HS-27A (cell line): ENCODE data around the gene MRPL21.

Experiments
- DNase-seq: peaks from one replicate; pipeline ENCODE4 v3.0.0-alpha.2; 2012; ENCODE audit warnings: low read depth, missing footprints

Gene MRPL21

DNA sequence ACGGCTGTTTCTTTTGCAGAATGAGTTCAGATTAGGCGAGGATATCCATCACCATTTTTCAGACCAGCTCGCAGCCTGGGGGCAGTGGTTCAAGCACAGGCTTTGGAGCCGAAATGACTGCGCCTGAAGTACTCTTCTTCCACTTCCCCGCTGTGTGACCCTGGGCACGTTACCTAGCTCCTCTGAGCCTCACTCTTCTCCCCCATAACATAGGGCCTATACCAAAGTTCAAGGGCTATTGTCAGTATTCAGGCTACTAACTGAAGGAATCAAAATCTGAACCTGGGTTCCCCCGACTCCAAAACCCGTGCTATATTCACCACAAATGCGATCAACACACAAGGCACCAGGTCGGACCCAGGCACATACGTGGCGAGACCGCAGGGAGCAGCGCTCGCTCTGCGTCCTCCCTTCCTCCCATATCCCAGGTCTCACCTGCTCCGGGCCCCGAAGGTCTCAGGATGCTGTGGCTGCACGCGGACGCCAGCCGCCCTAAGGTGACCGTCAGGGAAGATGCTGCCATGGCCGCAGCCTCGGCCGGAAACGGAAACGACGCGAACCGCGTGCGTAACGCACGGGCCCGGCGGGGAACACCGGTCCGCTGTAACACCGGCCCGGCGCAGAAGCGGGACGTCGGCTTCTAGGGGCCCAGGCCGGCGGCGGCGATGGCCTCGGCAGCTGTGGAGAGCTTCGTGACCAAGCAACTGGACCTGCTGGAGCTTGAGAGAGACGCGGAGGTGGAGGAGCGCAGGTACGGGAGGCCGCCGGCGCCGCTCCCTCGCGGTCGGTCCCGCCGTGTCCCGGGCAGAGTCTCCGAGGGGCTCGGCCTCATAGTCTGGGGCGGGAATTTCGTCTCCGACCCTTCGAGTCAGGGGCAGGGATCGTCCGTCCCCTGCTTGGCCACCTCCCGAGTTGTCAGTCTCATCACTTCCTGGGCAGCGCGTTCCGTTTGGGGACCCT is at the start of gene MRPL21, which contains the start of gene IGHMBP2:
Gene MRPL21, minus strand, starts transcription at position 545 of the 960 bp plus-strand sequence. Its CDS starts 22 bp downstream, at position 523.
Gene IGHMBP2, plus strand, starts transcription at position 604 of the 960 bp plus-strand sequence. Its CDS starts 62 bp downstream, at position 666.
- peak; percentile 55 for DNase-seq

DNA sequence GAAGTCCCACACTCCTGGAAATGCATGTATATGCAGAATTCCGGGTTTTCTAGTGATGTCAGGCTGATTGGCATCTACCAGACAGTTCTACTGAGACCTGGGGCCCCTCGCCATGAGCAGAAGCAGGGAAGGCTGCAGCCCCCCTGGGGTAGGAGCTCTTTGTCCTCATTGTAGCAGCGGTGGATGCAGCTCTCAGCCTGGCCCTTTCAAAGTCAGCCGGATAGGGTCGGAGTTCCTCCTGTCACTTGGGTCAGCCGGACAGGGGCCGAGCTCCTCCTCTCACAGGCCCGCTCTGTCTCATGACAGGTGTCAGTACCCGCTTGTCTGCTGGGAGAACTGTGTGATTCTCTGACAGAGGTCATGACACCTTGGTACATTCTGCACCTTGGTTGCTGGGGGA is 47.1 kb upstream of the MRPL21 start:
- DNase-seq = no peak

DNA sequence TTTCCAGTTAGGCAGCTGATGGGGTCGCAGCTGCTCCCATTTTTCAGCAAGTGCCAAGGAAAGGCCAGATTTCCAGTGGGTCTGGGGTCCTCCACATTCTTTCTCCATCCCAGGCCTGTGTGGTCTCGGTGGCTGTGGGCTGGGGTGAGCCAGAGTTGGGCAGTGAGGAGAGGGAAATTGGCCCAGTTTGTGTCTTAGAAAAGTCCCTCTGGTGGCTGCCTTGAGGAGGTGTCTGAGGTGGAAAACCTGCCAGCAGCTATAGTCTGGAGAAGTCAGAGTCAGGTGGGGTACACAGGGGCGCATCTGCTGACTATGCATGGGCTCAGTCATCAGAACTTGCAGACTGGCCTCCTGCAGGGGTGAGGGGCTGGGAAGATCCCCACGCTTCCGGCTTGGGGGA is 46.6 kb upstream of the MRPL21 start:
- DNase-seq = no peak

DNA sequence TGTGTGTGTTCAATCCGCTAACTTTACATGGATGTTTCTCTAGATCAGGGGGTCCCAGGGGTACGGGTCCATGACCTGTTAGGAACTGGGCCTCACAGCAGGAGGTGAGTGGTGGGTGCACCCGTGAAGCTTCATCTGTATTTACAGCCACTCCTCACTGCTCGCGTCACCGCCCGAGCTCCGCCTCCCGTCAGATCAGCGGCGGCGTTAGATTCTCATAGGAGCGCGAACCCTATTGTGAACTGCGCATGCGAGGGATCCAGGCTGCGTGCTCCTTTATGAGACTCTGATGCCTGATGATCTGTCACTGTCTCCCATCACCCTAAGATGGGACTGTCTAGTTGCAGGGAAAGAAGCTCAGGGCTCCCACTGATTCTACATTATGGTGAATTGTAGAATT is 45.3 kb upstream of the MRPL21 start:
- DNase-seq = no peak

DNA sequence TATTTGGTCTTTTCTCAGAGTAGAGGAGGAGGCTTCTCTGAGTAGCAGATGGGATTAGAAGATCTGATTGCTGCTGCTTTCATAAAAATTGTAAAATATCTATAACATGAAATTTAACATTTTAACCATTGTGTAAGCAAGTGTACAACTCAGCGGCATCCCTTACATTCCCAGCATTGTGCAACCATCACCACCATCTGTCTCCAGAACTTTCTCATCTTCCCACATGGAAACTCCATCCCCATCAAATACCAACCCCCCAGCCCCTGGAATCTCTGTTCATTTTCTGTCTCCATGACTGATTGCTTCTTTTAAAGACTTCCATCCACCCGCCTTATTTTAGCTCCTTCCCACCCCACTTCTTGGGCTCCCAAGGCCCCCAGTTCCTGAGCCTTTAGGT is 44.9 kb upstream of the MRPL21 start:
- DNase-seq = no peak

DNA sequence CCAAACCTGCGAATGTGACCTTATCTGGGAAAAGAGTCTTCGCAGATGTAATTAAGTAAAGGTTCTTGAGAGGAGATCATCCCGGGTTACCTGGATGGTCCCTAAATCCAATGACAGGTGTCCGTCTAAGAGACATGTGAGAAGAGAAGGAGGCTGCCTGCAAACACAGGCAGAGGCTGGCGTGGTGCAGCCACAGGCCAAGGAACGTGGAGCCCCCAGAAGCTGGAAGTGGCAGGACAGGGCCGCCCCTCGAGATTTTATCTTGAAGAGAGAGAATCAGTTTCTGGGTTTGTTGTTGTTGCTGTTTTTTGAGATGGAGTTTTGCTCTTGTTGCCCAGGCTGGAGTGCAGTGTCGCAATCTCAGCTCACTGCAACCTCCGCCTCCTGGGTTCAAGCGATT is 43.5 kb upstream of the MRPL21 start:
- no peak for DNase-seq

DNA sequence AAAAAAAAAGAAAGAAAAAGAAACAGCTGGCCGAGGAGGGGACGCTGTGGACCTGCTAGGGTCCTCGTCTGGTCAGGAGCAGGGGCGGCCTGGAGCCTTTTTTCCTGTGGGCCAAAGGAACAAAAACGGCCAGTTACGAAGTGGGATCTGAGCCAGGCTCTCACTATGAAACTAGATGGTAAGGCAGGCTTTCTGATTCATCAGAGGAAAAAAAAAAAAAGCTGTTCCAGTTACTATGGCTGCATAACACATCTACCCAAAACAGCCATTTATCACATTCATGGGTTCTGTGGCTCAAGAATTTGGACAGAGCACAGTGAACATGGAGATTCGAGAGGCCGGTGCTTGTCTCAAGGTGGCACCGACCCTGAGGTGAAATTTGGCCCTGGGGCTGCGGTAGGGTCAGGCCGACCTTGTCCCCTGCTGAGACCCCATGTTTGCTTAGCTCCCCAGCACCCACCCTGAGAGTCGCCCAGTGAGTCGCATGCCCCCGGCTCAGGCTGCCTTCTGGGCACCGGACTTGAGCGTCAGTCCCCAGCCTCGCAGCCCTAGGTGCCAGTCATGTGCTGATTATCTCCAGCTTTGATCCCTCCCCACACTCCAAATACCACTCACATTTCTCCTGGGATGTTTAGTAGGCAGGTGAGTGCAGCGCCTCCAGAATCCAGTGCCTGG is 42.9 kb upstream of the MRPL21 start:
- DNase-seq = no peak

DNA sequence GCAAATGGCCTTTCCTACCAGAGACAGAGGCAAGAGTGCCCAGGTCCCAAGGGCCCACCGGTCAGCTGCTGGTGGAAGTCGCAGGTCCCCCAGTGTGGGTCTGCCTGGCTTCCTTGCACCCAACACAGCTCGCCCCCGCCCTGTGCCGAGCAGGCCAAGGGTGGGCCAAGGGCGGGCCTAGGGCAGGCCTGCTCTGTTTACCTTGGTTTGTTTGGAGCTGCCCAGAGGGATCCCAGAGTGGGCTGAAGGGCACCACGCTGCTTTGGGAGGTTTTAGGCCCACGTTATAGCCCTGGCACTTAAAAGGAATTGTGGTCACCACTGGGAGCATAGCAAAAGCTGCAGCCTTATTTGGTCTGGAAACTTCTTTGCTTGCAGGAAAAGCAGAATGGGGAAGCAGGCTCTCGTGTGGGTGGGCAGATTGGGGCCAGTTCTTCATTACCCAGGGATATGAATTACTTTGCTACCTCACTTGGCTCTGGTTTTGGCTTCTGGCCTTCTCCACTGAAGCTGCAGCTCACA is 39.2 kb upstream of the MRPL21 start:
- no peak for DNase-seq

DNA sequence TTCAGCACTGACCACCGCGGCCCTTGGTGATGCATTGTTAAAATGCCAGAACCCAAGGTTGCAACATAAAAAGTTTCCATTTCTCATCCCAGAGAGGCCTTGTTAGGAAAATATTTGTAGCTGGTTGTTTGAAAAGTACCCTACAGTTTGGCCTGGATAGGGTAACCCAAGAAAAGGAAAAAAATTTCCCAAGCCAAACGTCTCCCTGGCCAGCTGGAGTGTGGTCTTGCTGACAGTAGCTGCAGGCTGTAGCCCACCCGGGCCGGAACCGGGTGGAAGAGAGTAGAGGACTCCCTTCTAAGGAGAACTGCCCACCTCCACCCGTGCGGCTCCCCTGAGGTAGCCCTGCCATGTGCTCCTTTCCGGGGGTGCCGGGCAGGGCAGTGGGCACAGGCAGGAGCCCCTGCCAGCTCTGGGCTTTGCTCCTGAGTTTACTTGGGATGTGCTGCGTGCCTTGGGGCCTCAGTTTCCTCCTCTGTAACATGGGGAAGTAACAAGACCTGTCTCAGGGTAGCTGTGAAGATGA is 38.5 kb upstream of the MRPL21 start:
- DNase-seq = no peak

DNA sequence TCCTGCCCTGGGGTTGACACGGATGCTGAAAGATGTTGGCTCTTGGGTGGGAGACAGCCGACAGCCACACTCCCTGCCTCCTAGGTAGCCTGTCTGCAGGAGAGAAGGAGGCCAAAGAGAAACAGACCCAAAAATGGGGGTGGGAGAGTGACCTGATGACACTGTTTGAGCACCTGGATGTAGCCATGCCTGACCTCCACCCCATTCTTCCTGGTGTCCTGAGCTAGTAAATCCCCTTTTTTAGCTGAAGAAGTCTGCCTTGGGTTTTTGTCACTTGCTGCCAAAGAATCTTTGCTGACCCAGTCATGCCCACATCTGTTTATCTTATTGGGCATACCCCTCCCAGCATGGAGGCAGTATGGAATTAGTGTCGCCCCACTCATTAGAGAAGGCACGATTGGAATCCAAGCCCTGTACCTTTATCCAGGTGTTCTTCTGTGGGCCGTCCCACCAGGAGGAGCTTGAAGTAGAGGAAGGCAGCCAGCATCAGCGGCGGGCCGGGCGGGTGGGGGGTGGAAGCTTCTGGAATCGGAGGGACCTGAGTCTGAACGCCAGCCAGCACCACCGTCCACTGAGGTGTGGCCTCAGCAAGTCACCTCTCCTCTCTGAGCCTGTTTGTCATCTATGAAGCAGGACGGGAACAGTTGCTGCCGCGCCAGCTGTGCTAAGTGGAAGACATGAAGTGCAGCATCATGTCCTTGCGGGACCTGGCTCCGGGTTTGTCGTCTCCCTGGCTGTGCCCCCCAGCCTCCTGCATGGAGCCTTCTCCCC is 37.9 kb upstream of the MRPL21 start:
- no peak for DNase-seq

DNA sequence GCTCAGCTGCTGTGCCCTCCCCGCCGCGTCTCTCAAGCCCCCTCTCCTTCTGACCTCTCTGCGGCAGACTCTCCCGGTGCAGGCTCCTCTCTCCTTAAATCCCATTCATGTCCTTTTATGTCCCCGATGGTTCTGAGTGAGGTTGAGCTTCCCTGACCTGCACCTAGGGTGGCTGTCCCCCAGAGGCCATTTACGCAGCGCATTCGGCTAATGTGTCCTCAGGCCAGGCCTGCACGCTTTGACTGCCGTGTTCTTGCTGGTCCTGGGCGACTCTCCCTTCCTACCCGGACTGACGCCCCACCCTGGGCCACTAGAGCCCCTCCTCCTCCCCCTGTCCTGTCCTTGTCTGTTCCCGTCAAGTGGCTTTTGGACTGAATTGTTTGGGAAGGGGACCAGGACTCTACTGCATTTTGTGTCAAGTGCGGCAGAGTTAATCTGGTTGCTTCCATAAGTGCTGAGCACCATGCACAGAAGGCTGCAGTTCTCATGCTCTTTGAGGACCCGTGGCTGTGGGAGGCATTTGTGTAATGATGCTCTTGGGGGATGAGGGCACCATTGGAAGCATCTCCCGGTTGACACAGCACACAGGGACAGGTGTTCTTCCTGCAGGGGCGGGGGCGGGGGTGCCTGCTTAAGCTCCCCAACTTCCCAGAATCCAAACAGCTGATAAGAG is 37.2 kb upstream of the MRPL21 start:
- DNase-seq = no peak

DNA sequence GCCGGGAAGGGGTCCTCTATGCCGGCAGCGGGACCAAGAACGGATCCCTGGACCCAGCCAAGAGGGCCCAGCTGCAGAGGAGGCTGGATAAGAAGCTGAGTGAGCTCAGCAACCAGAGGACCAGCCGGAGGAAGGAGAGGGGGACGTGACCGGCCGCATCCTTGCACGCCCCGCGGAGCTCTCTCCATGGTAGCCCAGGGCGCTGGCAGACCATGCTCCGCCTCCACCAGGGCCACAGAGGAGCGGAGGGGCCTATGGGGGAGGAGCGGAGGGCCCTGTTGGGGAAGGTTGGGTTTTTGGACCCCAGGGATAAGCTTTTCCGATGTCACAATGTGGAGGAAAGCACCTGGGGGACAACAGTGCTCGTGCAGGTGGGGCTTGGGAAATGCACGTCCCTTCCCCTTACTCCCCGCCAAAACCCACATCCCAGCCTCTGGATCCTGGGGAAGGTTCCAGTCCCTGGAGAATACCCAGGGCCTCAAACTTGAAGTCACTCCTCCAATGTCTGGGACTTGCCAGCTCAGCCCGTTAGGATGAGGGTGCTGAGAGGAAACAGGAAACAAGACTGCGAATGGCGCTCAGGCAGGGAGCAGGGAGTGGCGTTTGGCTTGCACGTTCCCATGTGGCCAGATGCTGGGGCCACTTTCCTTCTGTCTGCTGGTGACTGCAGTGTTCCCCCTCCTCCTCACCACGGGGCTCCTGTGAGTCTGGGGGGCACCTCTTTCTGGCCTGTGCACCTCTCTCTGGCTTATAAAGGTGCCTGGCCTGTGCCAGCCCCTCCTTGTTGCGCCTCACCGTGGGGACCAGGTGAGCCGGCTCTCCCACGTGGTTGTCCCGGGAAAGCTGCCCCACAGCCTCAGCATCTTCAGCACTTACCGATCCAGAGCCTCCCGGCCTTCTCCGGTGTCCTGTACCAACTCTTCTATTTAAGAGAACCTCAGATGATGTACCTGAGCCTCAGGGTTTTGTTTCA is 36.2 kb upstream of the MRPL21 start:
- DNase-seq = no peak

DNA sequence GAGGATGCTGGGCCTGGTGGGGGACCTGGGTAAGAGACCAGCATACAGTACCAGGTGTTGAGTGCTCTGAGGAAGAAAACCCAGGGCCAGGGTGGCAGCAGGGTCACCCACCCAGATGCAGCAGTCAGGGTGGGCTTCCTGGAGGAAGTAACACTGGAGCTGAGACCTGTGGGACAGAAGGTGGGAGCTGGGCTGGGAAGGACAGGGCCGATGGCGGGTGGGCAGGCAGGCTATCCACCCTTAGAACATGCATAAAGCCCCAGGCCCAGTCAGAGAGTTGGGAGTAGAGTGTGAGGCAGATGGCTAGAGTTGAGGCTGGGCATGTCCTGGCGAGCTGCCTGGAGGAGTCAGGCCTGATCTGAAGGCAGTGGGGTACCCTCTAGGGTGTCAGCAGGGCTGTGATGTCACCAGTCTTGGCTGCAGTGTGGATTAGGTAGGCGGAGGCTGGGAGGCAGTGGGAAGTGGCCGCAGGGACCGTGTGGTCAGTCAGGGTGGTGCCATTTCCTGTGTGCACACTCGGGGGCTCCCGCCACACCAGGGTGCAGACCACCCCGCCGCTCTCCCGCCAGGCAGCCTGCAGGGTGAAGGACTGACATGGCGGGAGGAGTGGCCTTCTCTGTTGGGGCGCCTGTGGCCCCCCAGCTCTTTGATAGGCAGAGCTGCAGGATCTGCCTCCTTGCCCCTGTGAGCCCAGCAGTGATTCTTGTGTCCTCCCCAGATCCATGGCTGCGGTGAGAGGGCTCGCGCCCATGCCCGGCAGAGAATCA is 35.4 kb upstream of the MRPL21 start:
- DNase-seq = no peak

DNA sequence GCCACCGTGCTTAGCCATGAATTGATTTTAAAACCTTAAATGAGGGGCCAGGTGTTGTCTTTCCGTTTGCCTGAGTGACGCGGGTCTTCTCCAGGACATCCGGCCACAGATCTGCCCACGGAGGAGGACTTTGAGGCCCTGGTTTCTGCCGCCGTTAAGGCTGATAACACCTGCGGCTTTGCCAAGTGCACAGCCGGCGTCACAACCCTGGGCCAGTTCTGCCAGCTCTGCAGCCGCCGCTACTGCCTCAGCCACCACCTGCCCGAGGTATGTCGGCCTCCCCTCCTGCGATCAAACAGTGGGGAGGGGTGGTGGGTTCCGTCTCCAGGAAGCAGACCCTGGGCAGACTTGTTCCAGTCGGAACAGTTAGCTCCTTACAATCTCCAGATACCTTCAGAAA is 34.5 kb upstream of the MRPL21 start:
- no peak for DNase-seq

DNA sequence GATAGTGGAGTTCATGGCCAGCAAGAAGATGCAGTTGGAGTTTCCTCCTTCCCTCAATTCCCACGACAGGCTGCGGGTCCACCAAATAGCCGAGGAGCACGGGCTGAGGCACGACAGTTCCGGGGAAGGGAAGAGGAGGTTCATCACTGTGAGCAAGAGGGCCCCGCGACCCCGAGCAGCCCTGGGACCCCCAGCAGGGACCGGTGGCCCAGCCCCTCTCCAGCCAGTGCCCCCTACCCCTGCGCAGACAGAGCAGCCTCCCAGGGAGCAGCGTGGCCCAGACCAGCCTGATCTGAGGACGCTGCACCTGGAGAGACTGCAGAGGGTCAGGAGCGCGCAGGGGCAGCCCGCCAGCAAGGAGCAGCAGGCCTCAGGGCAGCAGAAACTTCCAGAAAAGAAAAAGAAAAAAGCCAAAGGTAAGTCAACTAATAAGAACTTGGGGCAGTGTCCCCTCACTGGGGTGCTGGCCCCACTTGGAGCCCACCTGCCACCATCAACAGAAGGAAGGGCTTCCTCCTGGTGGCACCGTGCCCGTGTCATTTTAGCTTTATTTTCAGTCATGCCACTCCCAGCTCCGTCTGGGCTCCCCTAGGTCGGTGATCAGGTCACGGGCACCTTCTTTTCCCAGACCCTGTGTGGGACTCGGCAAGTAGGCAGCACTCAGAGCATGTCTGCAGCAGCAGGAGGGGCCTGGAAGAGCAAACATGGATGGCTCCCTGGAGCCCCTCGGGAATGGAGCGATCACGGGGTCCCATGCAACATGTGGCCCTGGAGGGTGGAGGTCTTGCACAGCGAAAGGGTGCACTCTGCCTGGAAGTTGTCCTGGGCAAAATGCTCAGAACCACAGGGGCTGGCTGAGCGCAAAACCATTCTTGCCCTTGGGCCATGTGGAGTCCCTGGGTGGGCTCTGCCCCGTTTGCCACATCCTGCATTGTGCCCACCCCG is 33.3 kb upstream of the MRPL21 start:
- no peak for DNase-seq

DNA sequence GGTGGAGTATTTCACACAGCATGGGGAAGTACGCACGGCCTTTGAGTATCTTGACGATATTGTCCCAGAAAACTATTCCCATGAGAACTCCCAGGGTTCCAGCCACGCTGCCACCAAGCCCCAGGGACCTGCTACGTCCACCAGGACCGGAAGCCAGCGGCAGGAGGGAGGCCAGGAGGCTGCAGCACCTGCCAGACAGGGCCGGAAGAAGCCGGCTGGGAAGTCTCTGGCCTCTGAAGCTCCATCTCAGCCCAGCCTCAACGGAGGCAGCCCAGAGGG is 32.7 kb upstream of the MRPL21 start:
- DNase-seq = no peak

DNA sequence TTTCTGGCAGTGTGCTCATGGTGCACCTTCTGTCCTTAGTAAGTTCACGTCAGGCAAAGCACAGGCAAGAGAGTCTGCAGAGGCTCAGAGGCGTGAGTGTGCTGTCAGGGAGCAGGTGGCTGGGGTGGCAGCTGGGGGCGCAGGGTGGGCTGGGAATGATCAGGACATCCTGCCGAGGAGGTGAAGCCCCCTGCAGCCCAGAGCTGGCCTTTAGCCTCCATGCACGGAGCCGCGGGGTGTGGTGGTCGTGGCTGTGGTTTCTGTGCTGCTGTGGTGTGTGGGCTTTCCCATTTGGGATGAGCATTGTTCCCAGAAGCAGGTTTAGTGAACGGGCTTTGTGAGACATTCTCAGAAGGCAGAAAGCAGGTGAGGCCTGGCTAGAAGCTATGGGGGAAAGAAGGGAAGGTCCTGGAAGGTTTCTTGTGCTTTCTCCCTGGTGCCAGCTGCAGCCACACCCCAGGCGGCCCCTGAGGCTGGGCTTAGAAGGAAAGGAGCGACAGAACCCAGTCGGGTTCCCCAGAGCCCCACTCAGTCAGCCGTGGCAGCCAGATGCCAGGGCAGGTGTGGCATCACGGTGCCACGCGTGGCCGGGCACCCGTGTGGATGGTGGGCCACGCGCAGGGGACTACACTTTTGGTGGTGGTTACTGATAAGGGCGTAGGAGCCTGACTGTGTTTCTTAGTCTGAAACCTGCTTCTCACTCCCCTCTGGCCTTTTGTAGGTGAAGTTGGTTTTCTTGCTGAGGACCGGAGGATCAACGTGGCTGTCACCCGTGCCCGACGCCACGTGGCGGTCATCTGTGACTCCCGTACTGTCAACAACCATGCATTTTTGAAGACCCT is 32.1 kb upstream of the MRPL21 start:
- no peak for DNase-seq

DNA sequence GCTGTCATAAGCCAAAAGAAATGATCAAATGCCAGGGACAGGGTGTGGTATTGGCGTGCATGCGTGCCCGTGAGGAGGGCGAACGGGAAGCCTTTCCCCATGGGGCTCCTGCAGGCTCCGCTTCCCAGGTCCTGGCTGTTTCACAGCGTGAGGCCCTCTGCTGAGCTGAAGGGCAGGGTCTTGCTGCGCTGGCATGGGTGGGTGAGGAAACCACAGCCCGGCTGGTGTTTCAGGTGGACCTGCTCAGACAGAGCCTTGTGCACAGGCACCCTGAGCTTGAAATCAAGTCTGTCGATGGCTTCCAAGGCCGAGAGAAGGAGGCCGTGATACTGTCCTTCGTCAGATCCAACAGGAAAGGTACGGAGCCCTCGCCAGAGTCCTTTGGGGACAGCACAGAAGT is 31.4 kb upstream of the MRPL21 start:
- no peak for DNase-seq
